WTC11 (cell line): ENCODE results near the gene RIN1. TPM values are rescaled to one million over a fixed set of nuclear protein-coding genes. Genes with fewer than 3 reads are reported as not detected.

Source experiments
- ATAC-seq: fragments of 200-7000 bp; cut with Tn5 transposase; 2 replicates; pipeline ENCODE4 v1.10.0; 2021; ENCODE audit warnings: mild to moderate bottlenecking, moderate library complexity
- CTCF ChIA-PET: fragments of 300-600 bp; sonication (Branson Sonifier 250); formaldehyde crosslinking; loops from one replicate; lab custom pipeline; 2021; ENCODE audit warnings: antibody characterized with exemption; lab: Charles Lee
- POLR2A ChIA-PET: fragments of 350-600 bp; sonication (Branson Sonifier 250); formaldehyde crosslinking; loops from one replicate; lab custom pipeline; 2021; ENCODE audit warnings: antibody characterized with exemption; lab: Charles Lee
- DNase-seq: peaks from one replicate; pipeline ENCODE4 v3.0.0; 2021; ENCODE audit warnings: low spot score
- H3K27ac Mint-ChIP-seq: 2 replicates; pipeline ENCODE4 v1.8.0; 2021; ENCODE audit warnings: mixed read lengths
- H3K27me3 Mint-ChIP-seq: 2 replicates; pipeline ENCODE4 v1.8.0; 2021; ENCODE audit warnings: low read depth, mild to moderate bottlenecking, moderate library complexity, mixed read lengths
- H3K36me3 Mint-ChIP-seq: 2 replicates; pipeline ENCODE4 v1.8.0; 2021; ENCODE audit warnings: mixed read lengths
- H3K4me1 Mint-ChIP-seq: 2 replicates; pipeline ENCODE4 v1.8.0; 2022; ENCODE audit warnings: mixed read lengths
- H3K4me3 Mint-ChIP-seq: 2 replicates; pipeline ENCODE4 v1.8.0; 2021; ENCODE audit warnings: mild to moderate bottlenecking, moderate library complexity, mixed read lengths
- H3K9me3 Mint-ChIP-seq: 2 replicates; pipeline ENCODE4 v1.8.0; 2021; ENCODE audit warnings: mixed read lengths
- CTCF ChIP-seq: fragments of 200-600 bp; IDR thresholded peaks from 2 replicates; pipeline ENCODE4 v1.8.0; 2022; ENCODE audit warnings: antibody characterized with exemption
- ESRRA ChIP-seq: sonication (generic); formaldehyde crosslinking; IDR thresholded peaks from 2 replicates; pipeline ENCODE4 v1.8.1; 2022; ENCODE audit warnings: mild to moderate bottlenecking, missing genetic modification reagents, borderline replicate concordance
- GABPB1 ChIP-seq: sonication (generic); formaldehyde crosslinking; IDR thresholded peaks from 2 replicates; pipeline ENCODE4 v1.8.1; 2023; ENCODE audit warnings: mild to moderate bottlenecking, missing genetic modification reagents
- GRHL2 ChIP-seq: fragments of 250-450 bp; sonication (Bioruptor Pico); IDR thresholded peaks from 2 replicates; pipeline ENCODE4 v1.8.0; 2022; ENCODE audit warnings: mild to moderate bottlenecking, moderate library complexity; ENCODE audit not compliant: insufficient replicate concordance, severe bottlenecking
- HMGA2 ChIP-seq: fragments of 250-450 bp; sonication (Bioruptor Pico); IDR thresholded peaks from 2 replicates; pipeline ENCODE4 v1.4.0; 2021; ENCODE audit warnings: mild to moderate bottlenecking, moderate library complexity
- IRF2 ChIP-seq: sonication (generic); formaldehyde crosslinking; IDR thresholded peaks from 2 replicates; pipeline ENCODE4 v1.8.0; 2022; ENCODE audit warnings: low read depth, missing genetic modification reagents, borderline replicate concordance
- JAZF1 ChIP-seq: fragments of 250-450 bp; sonication (Bioruptor Pico); IDR thresholded peaks from 2 replicates; pipeline ENCODE4 v1.9.0; 2021; ENCODE audit warnings: moderate library complexity, mild to moderate bottlenecking, inconsistent platforms
- MXD4 ChIP-seq: fragments of 250-450 bp; sonication (Bioruptor Pico); IDR thresholded peaks from 2 replicates; pipeline ENCODE4 v1.8.0; 2021; ENCODE audit warnings: mild to moderate bottlenecking, moderate library complexity, borderline replicate concordance
- MYBL2 ChIP-seq: sonication (generic); formaldehyde crosslinking; IDR thresholded peaks from 2 replicates; pipeline ENCODE4 v1.8.1; 2023; ENCODE audit warnings: mild to moderate bottlenecking, moderate library complexity, missing genetic modification reagents
- NFATC4 ChIP-seq: fragments of 250-450 bp; sonication (Bioruptor Pico); IDR thresholded peaks from 2 replicates; pipeline ENCODE4 v1.9.0; 2021; ENCODE audit warnings: mild to moderate bottlenecking
- NFYB ChIP-seq: sonication (generic); formaldehyde crosslinking; conservative IDR thresholded peaks from 2 replicates; pipeline ENCODE4 v1.8.0; 2022; ENCODE audit warnings: low read depth, missing genetic modification reagents
- NR1H2 ChIP-seq: sonication (generic); formaldehyde crosslinking; IDR thresholded peaks from 2 replicates; pipeline ENCODE4 v1.9.0; 2021; ENCODE audit warnings: mild to moderate bottlenecking, moderate library complexity, missing genetic modification reagents
- NR2C2 ChIP-seq: sonication (generic); formaldehyde crosslinking; IDR thresholded peaks from 2 replicates; pipeline ENCODE4 v1.8.0; 2022; ENCODE audit warnings: mild to moderate bottlenecking, missing genetic modification reagents
- RELA ChIP-seq: sonication (generic); formaldehyde crosslinking; IDR thresholded peaks from 2 replicates; pipeline ENCODE4 v1.8.1; 2022; ENCODE audit warnings: missing genetic modification reagents, mild to moderate bottlenecking, borderline replicate concordance
- TP53 ChIP-seq: sonication (generic); formaldehyde crosslinking; IDR thresholded peaks from 2 replicates; pipeline ENCODE4 v1.8.1; 2023; ENCODE audit warnings: mild to moderate bottlenecking, missing genetic modification reagents
- ZBTB21 ChIP-seq: sonication (generic); formaldehyde crosslinking; IDR thresholded peaks from 2 replicates; pipeline ENCODE4 v1.8.1; 2023; ENCODE audit warnings: mild to moderate bottlenecking, missing genetic modification reagents, borderline replicate concordance
- ZMAT4 ChIP-seq: fragments of 250-450 bp; sonication (Bioruptor Pico); IDR thresholded peaks from 2 replicates; pipeline ENCODE4 v1.9.0; 2021; ENCODE audit warnings: mild to moderate bottlenecking
- ZNF396 ChIP-seq: fragments of 250-450 bp; sonication (Bioruptor Pico); IDR thresholded peaks from 2 replicates; pipeline ENCODE4 v1.8.0; 2021; ENCODE audit warnings: mild to moderate bottlenecking, moderate library complexity, borderline replicate concordance
- ZNF671 ChIP-seq: fragments of 250-450 bp; sonication (Bioruptor Pico); IDR thresholded peaks from 2 replicates; pipeline ENCODE4 v1.8.0; 2021; ENCODE audit warnings: mild to moderate bottlenecking
- ZSCAN18 ChIP-seq: fragments of 250-450 bp; sonication (Bioruptor Pico); IDR thresholded peaks from 2 replicates; pipeline ENCODE4 v2.1.2; 2022; ENCODE audit warnings: mild to moderate bottlenecking, moderate library complexity
- total RNA-seq: library from RNA; stranded (reverse); gene quantifications from 3 replicates; pipeline ENCODE4 v1.2.3, GENCODE V29; 2021
- TF ChIP-seq, protein P1 (sequence below): sonication (generic); formaldehyde crosslinking; IDR thresholded peaks from 2 replicates; pipeline ENCODE4 v1.8.0; 2022; ENCODE audit warnings: mild to moderate bottlenecking, missing genetic modification reagents
- TF ChIP-seq, protein P2 (sequence below): sonication (generic); formaldehyde crosslinking; IDR thresholded peaks from 2 replicates; pipeline ENCODE4 v1.8.1; 2022; ENCODE audit warnings: mild to moderate bottlenecking, moderate library complexity, missing genetic modification reagents
- TF ChIP-seq, protein P3 (sequence below): fragments of 250-450 bp; sonication (Bioruptor Pico); IDR thresholded peaks from 2 replicates; pipeline ENCODE4 v1.9.0; 2021; ENCODE audit warnings: mild to moderate bottlenecking
- TF ChIP-seq, protein P4 (sequence below): sonication (generic); formaldehyde crosslinking; IDR thresholded peaks from 2 replicates; pipeline ENCODE4 v1.8.1; 2022; ENCODE audit warnings: low read depth, missing genetic modification reagents, borderline replicate concordance

RIN1 gene
- total RNA-seq, 1 experiment from 2014 or later, result 5.0 TPM

GRCh38 chr11:66339162-66339675, 3.0 kb upstream of the RIN1 start:
- no peak for ATAC-seq
- peaks cover 10% of the 10 kb centered on the region for H3K36me3 Mint-ChIP-seq
- ChIA-PET CTCF (interaction anchor here (1.7 to 2.7 kb wide), 2 partner anchors 10 to 27 kb away, joined by 8 to 17 read pairs; no protein-coding TSS in a partner anchor), POLR2A (no interaction called here)
- H3K4me3 Mint-ChIP-seq, result no peak overlapping the region
- no peak for DNase-seq
- no peaks in the 10 kb centered on the region for H3K9me3 Mint-ChIP-seq
- no peak overlapping the region for H3K27ac Mint-ChIP-seq
- TF ChIP-seq, protein P1, sequence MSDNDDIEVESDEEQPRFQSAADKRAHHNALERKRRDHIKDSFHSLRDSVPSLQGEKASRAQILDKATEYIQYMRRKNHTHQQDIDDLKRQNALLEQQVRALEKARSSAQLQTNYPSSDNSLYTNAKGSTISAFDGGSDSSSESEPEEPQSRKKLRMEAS (CRISPR knock-in tag), result no peak
- TF ChIP-seq ZMAT4 (CRISPR knock-in tag), result no peak
- TF ChIP-seq ZSCAN18 (CRISPR knock-in tag), result no peak
- TF ChIP-seq TP53 (CRISPR knock-in tag), result no peak
- no peak for TF ChIP-seq NR1H2 (CRISPR knock-in tag)
- no peak for TF ChIP-seq ZBTB21 (CRISPR knock-in tag)
- no peak for TF ChIP-seq ESRRA
- no peak for TF ChIP-seq NR2C2 (CRISPR knock-in tag)
- no peak for TF ChIP-seq ZNF396 (CRISPR knock-in tag)
- TF ChIP-seq CTCF, result no peak
- TF ChIP-seq GABPB1, result no peak
- H3K4me1 Mint-ChIP-seq, result peaks cover 20% of the 10 kb centered on the region
- H3K27me3 Mint-ChIP-seq, result no peaks in the 10 kb centered on the region

DNA sequence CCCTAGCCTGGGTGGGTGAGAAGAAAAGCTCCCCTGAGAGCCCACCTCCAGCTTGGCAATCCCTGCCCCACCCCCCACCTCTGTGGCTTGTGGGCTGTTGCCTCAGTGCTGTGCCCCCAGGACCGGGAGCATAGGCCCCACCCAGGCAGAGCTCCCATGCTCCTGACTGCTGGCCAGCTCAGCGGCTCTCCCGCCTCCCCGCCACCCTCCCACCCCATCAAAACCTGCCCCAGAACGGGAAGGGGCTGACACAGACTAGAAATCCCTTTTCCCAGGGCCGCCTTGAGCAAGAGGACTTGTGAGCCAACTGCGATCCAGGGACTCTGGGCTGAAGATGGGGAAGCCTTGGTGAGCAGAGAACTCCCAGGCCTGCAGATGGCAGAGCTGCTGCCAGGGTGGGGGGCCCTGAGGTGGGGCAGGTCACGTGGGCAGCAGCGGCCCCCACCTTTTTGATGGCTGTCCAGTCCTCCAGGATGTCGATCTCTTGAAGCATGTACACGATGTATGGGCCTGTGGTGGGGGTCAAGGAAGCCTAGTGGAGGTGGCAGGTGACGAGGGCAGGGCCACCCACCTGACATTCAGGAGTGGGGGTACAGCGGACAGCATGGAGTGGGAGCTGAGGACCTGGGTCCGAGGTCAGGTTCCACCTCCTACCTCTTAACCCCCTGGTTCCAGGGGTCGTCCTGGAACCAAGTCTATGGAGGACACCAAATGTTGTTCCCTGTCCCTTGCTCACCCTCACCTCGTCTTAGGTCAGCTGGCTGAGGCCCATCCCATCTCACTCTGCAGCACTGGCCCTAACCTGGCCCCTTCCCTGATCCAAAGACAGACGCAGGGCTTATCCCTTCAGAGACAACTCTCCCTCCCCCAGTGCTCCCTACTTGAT, 2.3 kb upstream of the RIN1 start:
- POLR2A ChIA-PET, result interaction anchor here (1.3 kb wide), 1 partner anchor 26 kb away, joined by 5 read pairs; no protein-coding TSS in a partner anchor
- no peak for ATAC-seq
- peaks cover 16% of the 10 kb centered on the region for H3K4me1 Mint-ChIP-seq
- no peaks in the 10 kb centered on the region for H3K9me3 Mint-ChIP-seq
- peaks cover 10% of the 10 kb centered on the region for H3K36me3 Mint-ChIP-seq
- no peak overlapping the region for H3K4me3 Mint-ChIP-seq
- CTCF ChIA-PET, result interaction anchor here (0.5 to 2.7 kb wide), 7 partner anchors 10 to 79 kb away, joined by 3 to 17 read pairs (median 4); no protein-coding TSS in a partner anchor
- DNase-seq, result no peak
- TF ChIP-seq, protein P2, sequence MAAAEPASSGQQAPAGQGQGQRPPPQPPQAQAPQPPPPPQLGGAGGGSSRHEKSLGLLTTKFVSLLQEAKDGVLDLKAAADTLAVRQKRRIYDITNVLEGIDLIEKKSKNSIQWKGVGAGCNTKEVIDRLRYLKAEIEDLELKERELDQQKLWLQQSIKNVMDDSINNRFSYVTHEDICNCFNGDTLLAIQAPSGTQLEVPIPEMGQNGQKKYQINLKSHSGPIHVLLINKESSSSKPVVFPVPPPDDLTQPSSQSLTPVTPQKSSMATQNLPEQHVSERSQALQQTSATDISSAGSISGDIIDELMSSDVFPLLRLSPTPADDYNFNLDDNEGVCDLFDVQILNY (CRISPR knock-in tag), result no peak
- TF ChIP-seq MXD4 (CRISPR knock-in tag), result no peak
- TF ChIP-seq GRHL2, result no peak
- TF ChIP-seq GABPB1, result no peak
- no peak for TF ChIP-seq ZNF671 (CRISPR knock-in tag)
- TF ChIP-seq NFYB (CRISPR knock-in tag), result no peak
- TF ChIP-seq, protein P3, sequence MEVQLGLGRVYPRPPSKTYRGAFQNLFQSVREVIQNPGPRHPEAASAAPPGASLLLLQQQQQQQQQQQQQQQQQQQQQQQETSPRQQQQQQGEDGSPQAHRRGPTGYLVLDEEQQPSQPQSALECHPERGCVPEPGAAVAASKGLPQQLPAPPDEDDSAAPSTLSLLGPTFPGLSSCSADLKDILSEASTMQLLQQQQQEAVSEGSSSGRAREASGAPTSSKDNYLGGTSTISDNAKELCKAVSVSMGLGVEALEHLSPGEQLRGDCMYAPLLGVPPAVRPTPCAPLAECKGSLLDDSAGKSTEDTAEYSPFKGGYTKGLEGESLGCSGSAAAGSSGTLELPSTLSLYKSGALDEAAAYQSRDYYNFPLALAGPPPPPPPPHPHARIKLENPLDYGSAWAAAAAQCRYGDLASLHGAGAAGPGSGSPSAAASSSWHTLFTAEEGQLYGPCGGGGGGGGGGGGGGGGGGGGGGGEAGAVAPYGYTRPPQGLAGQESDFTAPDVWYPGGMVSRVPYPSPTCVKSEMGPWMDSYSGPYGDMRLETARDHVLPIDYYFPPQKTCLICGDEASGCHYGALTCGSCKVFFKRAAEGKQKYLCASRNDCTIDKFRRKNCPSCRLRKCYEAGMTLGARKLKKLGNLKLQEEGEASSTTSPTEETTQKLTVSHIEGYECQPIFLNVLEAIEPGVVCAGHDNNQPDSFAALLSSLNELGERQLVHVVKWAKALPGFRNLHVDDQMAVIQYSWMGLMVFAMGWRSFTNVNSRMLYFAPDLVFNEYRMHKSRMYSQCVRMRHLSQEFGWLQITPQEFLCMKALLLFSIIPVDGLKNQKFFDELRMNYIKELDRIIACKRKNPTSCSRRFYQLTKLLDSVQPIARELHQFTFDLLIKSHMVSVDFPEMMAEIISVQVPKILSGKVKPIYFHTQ (CRISPR knock-in tag), result no peak
- TF ChIP-seq, protein P4, sequence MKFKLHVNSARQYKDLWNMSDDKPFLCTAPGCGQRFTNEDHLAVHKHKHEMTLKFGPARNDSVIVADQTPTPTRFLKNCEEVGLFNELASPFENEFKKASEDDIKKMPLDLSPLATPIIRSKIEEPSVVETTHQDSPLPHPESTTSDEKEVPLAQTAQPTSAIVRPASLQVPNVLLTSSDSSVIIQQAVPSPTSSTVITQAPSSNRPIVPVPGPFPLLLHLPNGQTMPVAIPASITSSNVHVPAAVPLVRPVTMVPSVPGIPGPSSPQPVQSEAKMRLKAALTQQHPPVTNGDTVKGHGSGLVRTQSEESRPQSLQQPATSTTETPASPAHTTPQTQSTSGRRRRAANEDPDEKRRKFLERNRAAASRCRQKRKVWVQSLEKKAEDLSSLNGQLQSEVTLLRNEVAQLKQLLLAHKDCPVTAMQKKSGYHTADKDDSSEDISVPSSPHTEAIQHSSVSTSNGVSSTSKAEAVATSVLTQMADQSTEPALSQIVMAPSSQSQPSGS (CRISPR knock-in tag), result no peak
- no peak for TF ChIP-seq NFATC4 (CRISPR knock-in tag)
- TF ChIP-seq RELA (CRISPR knock-in tag), result no peak
- no peak for TF ChIP-seq JAZF1
- no peak for TF ChIP-seq MYBL2 (CRISPR knock-in tag)
- no peak for TF ChIP-seq IRF2 (CRISPR knock-in tag)
- no peak for TF ChIP-seq HMGA2 (CRISPR knock-in tag)
- H3K27ac Mint-ChIP-seq, result 0 out of 2 replicates have a peak overlapping the region, but pooled peaks have one; percentile 27
- H3K27me3 Mint-ChIP-seq, result no peaks in the 10 kb centered on the region
